ENCODE measurements around the gene SP1. TPM values are rescaled to one million over a fixed set of nuclear protein-coding genes. Genes with fewer than 3 reads are reported as not detected.
"Not testable (repeated sequence)": the region's sequence is repeated elsewhere in the genome, so short reads cannot be mapped to it uniquely, and the experiment has no call there.

SP1 gene
- total and polyA plus RNA-seq, 2 donors from 2014 or later = 15.1 to 126 TPM

GRCh38 chr12:53441040-53441833, 61.3 kb downstream of the SP1 start, which contains the start of gene PRR13:
Gene PRR13, plus strand, starts transcription at chr12:53441734. Its CDS starts 981 bp downstream, at chr12:53442715.
- Histone ChIP-seq H3K27ac (ENCODE audit: low read depth in 2 of 2, low read length in 2 of 2) (peak within 1 kb of the TSS; percentile 94 to 99), H3K9ac (ENCODE audit: low read length in 3 of 3) (peak within 1 kb of the TSS; percentile 89 to 100 (median 99)), H3K4me3 (ENCODE audit: low read length in 3 of 3) (peak within 1 kb of the TSS; percentile 95 to 100 (median 95)), H3K36me3 (ENCODE audit: control insufficient read depth in 2 of 3, insufficient read depth in 3 of 3, low read length in 3 of 3) (peaks cover 2 to 6% (median 4%) of the 10 kb centered on the region in 3 donors), H3K4me1 (ENCODE audit: control insufficient read depth in 2 of 3, insufficient read depth in 2 of 3, low read depth in 1 of 3, low read length in 3 of 3) (peaks cover 0 to 14% (median 5%) of the 10 kb centered on the region in 3 donors), H3K9me3 (ENCODE audit: control insufficient read depth in 2 of 3, insufficient read depth in 1 of 3, low read length in 3 of 3) (no peaks in the 10 kb centered on the region), H3K27me3 (ENCODE audit: control insufficient read depth, insufficient read depth, low read length) (no peaks in the 10 kb centered on the region)
- FAIRE-seq (peak; percentile 85), DNase-seq (peak; percentile 98 to 100 (median 99))
- TF ChIP-seq CTCF (IDR thresholded peaks at IDR 0.05; ENCODE audit: borderline replicate concordance, extremely low read depth, insufficient read depth) = no peak
- intact Hi-C loops (cut with DNase I) = no loop called here

GRCh38 chr12:53443955-53444354, 64.0 kb downstream of the SP1 start:
- peak overlapping the region; percentile 57 to 62 for H3K27ac ChIP-seq (ENCODE audit: low read depth in 2 of 2, low read length in 2 of 2)
- intact Hi-C loops (cut with DNase I) = no loop called here
- H3K9ac ChIP-seq (ENCODE audit: low read length in 3 of 3) = peak overlapping the region in 1 of 3 donors; percentile 75
- peaks cover 0 to 14% (median 5%) of the 10 kb centered on the region in 3 donors for H3K4me1 ChIP-seq (ENCODE audit: control insufficient read depth in 2 of 3, insufficient read depth in 2 of 3, low read depth in 1 of 3, low read length in 3 of 3)
- no peaks in the 10 kb centered on the region for H3K27me3 ChIP-seq (ENCODE audit: control insufficient read depth, insufficient read depth, low read length)
- peak in 1 of 5 donors; percentile 57 for DNase-seq
- peaks cover 2 to 18% (median 12%) of the 10 kb centered on the region in 3 donors for H3K36me3 ChIP-seq (ENCODE audit: control insufficient read depth in 2 of 3, insufficient read depth in 3 of 3, low read length in 3 of 3)
- FAIRE-seq = no peak
- peak overlapping the region in 2 of 3 donors; percentile 70 to 100 for H3K4me3 ChIP-seq (ENCODE audit: low read length in 3 of 3)
- TF ChIP-seq CTCF (IDR thresholded peaks at IDR 0.05; ENCODE audit: borderline replicate concordance, extremely low read depth, insufficient read depth) = no peak
- H3K9me3 ChIP-seq (ENCODE audit: control insufficient read depth in 2 of 3, insufficient read depth in 1 of 3, low read length in 3 of 3) = no peaks in the 10 kb centered on the region

GRCh38 chr12:53444593-53445325, 64.8 kb downstream of the SP1 start:
- H3K4me3 ChIP-seq (ENCODE audit: low read length in 3 of 3) = peak overlapping the region in 2 of 3 donors; percentile 45 to 100
- H3K4me1 ChIP-seq (ENCODE audit: control insufficient read depth in 2 of 3, insufficient read depth in 2 of 3, low read depth in 1 of 3, low read length in 3 of 3) = peaks cover 0 to 14% (median 5%) of the 10 kb centered on the region in 3 donors
- FAIRE-seq; DNase-seq; intact Hi-C loops (cut with DNase I); H3K27me3 ChIP-seq (ENCODE audit: control insufficient read depth, insufficient read depth, low read length); H3K9me3 ChIP-seq (ENCODE audit: control insufficient read depth in 2 of 3, insufficient read depth in 1 of 3, low read length in 3 of 3): not testable (repeated sequence)
- peak overlapping the region in 1 of 3 donors; percentile 22 for H3K9ac ChIP-seq (ENCODE audit: low read length in 3 of 3)
- peaks cover 2 to 18% (median 12%) of the 10 kb centered on the region in 3 donors for H3K36me3 ChIP-seq (ENCODE audit: control insufficient read depth in 2 of 3, insufficient read depth in 3 of 3, low read length in 3 of 3)
- H3K27ac ChIP-seq (ENCODE audit: low read depth in 2 of 2, low read length in 2 of 2) = peak overlapping the region; percentile 45 to 51

- Histone ChIP-seq H3K4me1 (ENCODE audit: control insufficient read depth in 2 of 3, insufficient read depth in 2 of 3, low read depth in 1 of 3, low read length in 3 of 3) (peaks cover 5 to 16% (median 12%) of the 10 kb centered on the region in 3 donors), H3K4me3 (ENCODE audit: low read length in 3 of 3) (no peak overlapping the region), H3K9ac (ENCODE audit: low read length in 3 of 3) (no peak overlapping the region), H3K27ac (ENCODE audit: low read depth in 2 of 2, low read length in 2 of 2) (no peak overlapping the region), H3K27me3 (ENCODE audit: control insufficient read depth, insufficient read depth, low read length) (no peaks in the 10 kb centered on the region), H3K36me3 (ENCODE audit: control insufficient read depth in 2 of 3, insufficient read depth in 3 of 3, low read length in 3 of 3) (peaks cover 12 to 29% (median 20%) of the 10 kb centered on the region in 3 donors), H3K9me3 (ENCODE audit: control insufficient read depth in 2 of 3, insufficient read depth in 1 of 3, low read length in 3 of 3) (no peaks in the 10 kb centered on the region)
- intact Hi-C loops (cut with DNase I) = no loop called here
- DNase-seq (no peak), FAIRE-seq (no peak)
- no peak for TF ChIP-seq CTCF (IDR thresholded peaks at IDR 0.05; ENCODE audit: borderline replicate concordance, extremely low read depth, insufficient read depth)
These were observed 71.0 kb downstream of the SP1 start for GRCh38 chr12:53450936-53451335.

Measured in kidney (tissue), 14 donors.